ENCODE measurements around the gene PGS1. TPM values are rescaled to one million over a fixed set of nuclear protein-coding genes. Genes with fewer than 3 reads are reported as not detected.

Gene PGS1
- total and polyA plus RNA-seq, 10 of the 15 experiments (the other 5 are each of a cell fraction or from before 2014, with no cell fraction given): 1.3 to 37.6 (median 27.4) TPM

DNA sequence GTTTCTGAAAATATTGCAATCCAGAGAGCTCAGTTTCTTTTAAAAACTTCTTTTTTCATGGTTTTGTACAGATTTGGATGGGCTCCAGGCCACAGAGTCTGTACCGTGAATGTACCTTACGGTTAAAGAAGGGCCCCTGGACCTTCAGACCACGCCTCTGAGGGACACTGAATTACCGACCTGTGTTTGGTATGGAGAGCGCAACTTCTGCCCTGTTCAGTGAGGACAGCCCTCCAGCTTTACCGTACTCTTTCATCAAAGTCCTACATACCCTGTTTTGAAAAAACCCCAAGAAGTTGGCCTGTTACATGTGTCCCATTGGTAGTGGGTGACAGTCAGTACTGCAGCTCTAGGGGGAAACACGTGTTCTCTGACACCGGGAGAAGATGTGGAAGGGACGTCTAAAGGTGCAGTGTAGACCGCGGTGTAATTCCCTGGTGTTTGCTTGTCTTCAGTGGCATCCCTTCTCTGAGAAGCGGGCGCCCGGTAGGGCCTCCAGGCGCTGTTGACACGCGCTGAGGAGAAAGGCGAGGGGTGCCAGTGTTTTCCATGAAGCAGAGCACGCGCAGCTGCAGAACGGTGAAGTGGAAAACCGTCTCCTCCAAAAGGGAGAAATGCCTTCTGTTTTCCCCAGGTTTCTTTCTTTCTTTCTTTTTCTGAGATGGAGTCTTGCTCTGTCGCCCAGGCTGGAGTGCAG, 6.2 kb downstream of the PGS1 start (continued):
- TF ChIP-seq, protein P1, sequence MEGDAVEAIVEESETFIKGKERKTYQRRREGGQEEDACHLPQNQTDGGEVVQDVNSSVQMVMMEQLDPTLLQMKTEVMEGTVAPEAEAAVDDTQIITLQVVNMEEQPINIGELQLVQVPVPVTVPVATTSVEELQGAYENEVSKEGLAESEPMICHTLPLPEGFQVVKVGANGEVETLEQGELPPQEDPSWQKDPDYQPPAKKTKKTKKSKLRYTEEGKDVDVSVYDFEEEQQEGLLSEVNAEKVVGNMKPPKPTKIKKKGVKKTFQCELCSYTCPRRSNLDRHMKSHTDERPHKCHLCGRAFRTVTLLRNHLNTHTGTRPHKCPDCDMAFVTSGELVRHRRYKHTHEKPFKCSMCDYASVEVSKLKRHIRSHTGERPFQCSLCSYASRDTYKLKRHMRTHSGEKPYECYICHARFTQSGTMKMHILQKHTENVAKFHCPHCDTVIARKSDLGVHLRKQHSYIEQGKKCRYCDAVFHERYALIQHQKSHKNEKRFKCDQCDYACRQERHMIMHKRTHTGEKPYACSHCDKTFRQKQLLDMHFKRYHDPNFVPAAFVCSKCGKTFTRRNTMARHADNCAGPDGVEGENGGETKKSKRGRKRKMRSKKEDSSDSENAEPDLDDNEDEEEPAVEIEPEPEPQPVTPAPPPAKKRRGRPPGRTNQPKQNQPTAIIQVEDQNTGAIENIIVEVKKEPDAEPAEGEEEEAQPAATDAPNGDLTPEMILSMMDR (IDR thresholded peaks at IDR 0.05 in 2 of 3, conservative IDR thresholded peaks at IDR 0.05 in 1 of 3; ENCODE audit: control insufficient read depth in 2 of 3, extremely low read depth in 1 of 3, insufficient read depth in 1 of 3, low read depth in 3 of 3, low read length in 3 of 3): no peak
- no peak for TF ChIP-seq SUPT20H (IDR thresholded peaks at IDR 0.05; ENCODE audit: borderline replicate concordance, control insufficient read depth, low read depth, low read length)
- TF ChIP-seq MYC (IDR thresholded peaks at IDR 0.05; ENCODE audit: insufficient read depth, insufficient read length, insufficient replicate concordance, low read length, severe bottlenecking): no peak
- TF ChIP-seq, protein P2, sequence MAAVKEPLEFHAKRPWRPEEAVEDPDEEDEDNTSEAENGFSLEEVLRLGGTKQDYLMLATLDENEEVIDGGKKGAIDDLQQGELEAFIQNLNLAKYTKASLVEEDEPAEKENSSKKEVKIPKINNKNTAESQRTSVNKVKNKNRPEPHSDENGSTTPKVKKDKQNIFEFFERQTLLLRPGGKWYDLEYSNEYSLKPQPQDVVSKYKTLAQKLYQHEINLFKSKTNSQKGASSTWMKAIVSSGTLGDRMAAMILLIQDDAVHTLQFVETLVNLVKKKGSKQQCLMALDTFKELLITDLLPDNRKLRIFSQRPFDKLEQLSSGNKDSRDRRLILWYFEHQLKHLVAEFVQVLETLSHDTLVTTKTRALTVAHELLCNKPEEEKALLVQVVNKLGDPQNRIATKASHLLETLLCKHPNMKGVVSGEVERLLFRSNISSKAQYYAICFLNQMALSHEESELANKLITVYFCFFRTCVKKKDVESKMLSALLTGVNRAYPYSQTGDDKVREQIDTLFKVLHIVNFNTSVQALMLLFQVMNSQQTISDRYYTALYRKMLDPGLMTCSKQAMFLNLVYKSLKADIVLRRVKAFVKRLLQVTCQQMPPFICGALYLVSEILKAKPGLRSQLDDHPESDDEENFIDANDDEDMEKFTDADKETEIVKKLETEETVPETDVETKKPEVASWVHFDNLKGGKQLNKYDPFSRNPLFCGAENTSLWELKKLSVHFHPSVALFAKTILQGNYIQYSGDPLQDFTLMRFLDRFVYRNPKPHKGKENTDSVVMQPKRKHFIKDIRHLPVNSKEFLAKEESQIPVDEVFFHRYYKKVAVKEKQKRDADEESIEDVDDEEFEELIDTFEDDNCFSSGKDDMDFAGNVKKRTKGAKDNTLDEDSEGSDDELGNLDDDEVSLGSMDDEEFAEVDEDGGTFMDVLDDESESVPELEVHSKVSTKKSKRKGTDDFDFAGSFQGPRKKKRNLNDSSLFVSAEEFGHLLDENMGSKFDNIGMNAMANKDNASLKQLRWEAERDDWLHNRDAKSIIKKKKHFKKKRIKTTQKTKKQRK (IDR thresholded peaks at IDR 0.05; ENCODE audit: low read depth, low read length): no peak
- TF ChIP-seq MEF2B (IDR thresholded peaks at IDR 0.05; ENCODE audit: partially characterized antibody, poor library complexity, severe bottlenecking): no peak
- no peak for TF ChIP-seq ZNF207 (IDR thresholded peaks at IDR 0.05; ENCODE audit: borderline replicate concordance)
- TF ChIP-seq MEF2A (IDR thresholded peaks at IDR 0.05; ENCODE audit: insufficient read depth, low read depth, low read length): no peak
- TF ChIP-seq PML (IDR thresholded peaks at IDR 0.05; ENCODE audit: low read length): no peak
- TF ChIP-seq, protein P3, sequence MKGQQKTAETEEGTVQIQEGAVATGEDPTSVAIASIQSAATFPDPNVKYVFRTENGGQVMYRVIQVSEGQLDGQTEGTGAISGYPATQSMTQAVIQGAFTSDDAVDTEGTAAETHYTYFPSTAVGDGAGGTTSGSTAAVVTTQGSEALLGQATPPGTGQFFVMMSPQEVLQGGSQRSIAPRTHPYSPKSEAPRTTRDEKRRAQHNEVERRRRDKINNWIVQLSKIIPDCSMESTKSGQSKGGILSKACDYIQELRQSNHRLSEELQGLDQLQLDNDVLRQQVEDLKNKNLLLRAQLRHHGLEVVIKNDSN (IDR thresholded peaks at IDR 0.05; ENCODE audit: borderline replicate concordance, extremely low read length, insufficient read depth, low read depth, low read length): no peak
- no peak for TF ChIP-seq ZNF622 (IDR thresholded peaks at IDR 0.05)
- no peak for TF ChIP-seq JUND (IDR thresholded peaks at IDR 0.05; ENCODE audit: low read depth, low read length)
- TF ChIP-seq BACH1 (IDR thresholded peaks at IDR 0.05; ENCODE audit: borderline replicate concordance): no peak
- no peak for TF ChIP-seq DPF2 (IDR thresholded peaks at IDR 0.05)
- TF ChIP-seq RUNX3 (IDR thresholded peaks at IDR 0.05; ENCODE audit: low read length): peak; percentile 30; the same call in 1 of the 2 replicates
- TF ChIP-seq CREB1 (IDR thresholded peaks at IDR 0.05; ENCODE audit: low read depth): peak; percentile 5; the same call in 1 of the 2 replicates
- TF ChIP-seq GATAD2B (conservative IDR thresholded peaks at IDR 0.05; ENCODE audit: low read depth): no peak
- no peak for TF ChIP-seq TCF7 (IDR thresholded peaks at IDR 0.05; ENCODE audit: borderline replicate concordance)
- TF ChIP-seq, protein P4, sequence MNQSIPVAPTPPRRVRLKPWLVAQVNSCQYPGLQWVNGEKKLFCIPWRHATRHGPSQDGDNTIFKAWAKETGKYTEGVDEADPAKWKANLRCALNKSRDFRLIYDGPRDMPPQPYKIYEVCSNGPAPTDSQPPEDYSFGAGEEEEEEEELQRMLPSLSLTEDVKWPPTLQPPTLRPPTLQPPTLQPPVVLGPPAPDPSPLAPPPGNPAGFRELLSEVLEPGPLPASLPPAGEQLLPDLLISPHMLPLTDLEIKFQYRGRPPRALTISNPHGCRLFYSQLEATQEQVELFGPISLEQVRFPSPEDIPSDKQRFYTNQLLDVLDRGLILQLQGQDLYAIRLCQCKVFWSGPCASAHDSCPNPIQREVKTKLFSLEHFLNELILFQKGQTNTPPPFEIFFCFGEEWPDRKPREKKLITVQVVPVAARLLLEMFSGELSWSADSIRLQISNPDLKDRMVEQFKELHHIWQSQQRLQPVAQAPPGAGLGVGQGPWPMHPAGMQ (IDR thresholded peaks at IDR 0.05; ENCODE audit: borderline replicate concordance): no peak
- TF ChIP-seq SIN3A (IDR thresholded peaks at IDR 0.05; ENCODE audit: low read depth, low read length): no peak
- TF ChIP-seq IKZF2 (IDR thresholded peaks at IDR 0.05): no peak
- TF ChIP-seq, protein P5, sequence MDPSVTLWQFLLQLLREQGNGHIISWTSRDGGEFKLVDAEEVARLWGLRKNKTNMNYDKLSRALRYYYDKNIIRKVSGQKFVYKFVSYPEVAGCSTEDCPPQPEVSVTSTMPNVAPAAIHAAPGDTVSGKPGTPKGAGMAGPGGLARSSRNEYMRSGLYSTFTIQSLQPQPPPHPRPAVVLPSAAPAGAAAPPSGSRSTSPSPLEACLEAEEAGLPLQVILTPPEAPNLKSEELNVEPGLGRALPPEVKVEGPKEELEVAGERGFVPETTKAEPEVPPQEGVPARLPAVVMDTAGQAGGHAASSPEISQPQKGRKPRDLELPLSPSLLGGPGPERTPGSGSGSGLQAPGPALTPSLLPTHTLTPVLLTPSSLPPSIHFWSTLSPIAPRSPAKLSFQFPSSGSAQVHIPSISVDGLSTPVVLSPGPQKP (IDR thresholded peaks at IDR 0.05; ENCODE audit: low read depth, low read length): no peak
- peak; percentile 21; the same call in 1 of the 2 replicates for TF ChIP-seq POLR2AphosphoS5 (IDR thresholded peaks at IDR 0.05; ENCODE audit: low read length)
